H9 (cell line): ENCODE results near the gene LRMDA. TPM values are rescaled to one million over a fixed set of nuclear protein-coding genes. Genes with fewer than 3 reads are reported as not detected.

Experiments used
- DNase-seq: peaks from one replicate; pipeline ENCODE4 v3.0.0-alpha.2; 2017
- H2AFZ ChIP-seq: one replicate; pipeline ENCODE4 v1.6.1; 2013; ENCODE audit warnings: mild to moderate bottlenecking, low read length, control low read depth, moderate library complexity
- H2AK5ac ChIP-seq: 2 replicates; pipeline ENCODE4 v1.6.1; 2013; ENCODE audit warnings: low read length, control low read depth, mixed read lengths; ENCODE audit not compliant: insufficient read length
- H2BK120ac ChIP-seq: one replicate; pipeline ENCODE4 v1.6.1; 2013; ENCODE audit warnings: low read depth, mild to moderate bottlenecking, low read length, control low read depth, inconsistent platforms; ENCODE audit not compliant: poor library complexity, severe bottlenecking
- H2BK12ac ChIP-seq: 2 replicates; pipeline ENCODE4 v1.6.1; 2013; ENCODE audit warnings: low read length, control low read depth, mixed read lengths, low read depth; ENCODE audit not compliant: insufficient read length
- H2BK15ac ChIP-seq: 2 replicates; pipeline ENCODE4 v1.6.1; 2013; ENCODE audit warnings: low read depth, low read length, control low read depth
- H2BK20ac ChIP-seq: one replicate; pipeline ENCODE4 v1.6.1; 2013; ENCODE audit warnings: low read depth, mild to moderate bottlenecking, low read length, control low read depth, inconsistent platforms; ENCODE audit not compliant: poor library complexity, severe bottlenecking
- H2BK5ac ChIP-seq: 2 replicates; pipeline ENCODE4 v1.6.1; 2013; ENCODE audit warnings: low read length, control low read depth, mixed read lengths; ENCODE audit not compliant: insufficient read length
- H3K14ac ChIP-seq: 2 replicates; pipeline ENCODE4 v1.6.1; 2013; ENCODE audit warnings: low read length, control low read depth; ENCODE audit not compliant: insufficient read depth
- H3K18ac ChIP-seq: 2 replicates; pipeline ENCODE4 v1.6.1; 2013; ENCODE audit warnings: low read depth, mild to moderate bottlenecking, mixed read lengths, low read length, control low read depth; ENCODE audit not compliant: insufficient read length
- H3K23ac ChIP-seq: 2 replicates; pipeline ENCODE4 v1.6.1; 2013; ENCODE audit warnings: low read length, control low read depth, mixed read lengths, low read depth; ENCODE audit not compliant: insufficient read length
- H3K23me2 ChIP-seq: 2 replicates; pipeline ENCODE4 v1.6.1; 2013; ENCODE audit warnings: low read depth, mild to moderate bottlenecking, mixed read lengths, low read length, control low read depth; ENCODE audit not compliant: insufficient read length, poor library complexity, severe bottlenecking
- H3K27ac ChIP-seq: 2 replicates; pipeline ENCODE4 v1.5.1; 2013; ENCODE audit warnings: low read length, control low read depth, mixed read lengths, low read depth; ENCODE audit not compliant: insufficient read length
- H3K27me3 ChIP-seq: 2 replicates; pipeline ENCODE4 v1.6.1; 2013; ENCODE audit warnings: low read length, control low read depth, inconsistent platforms; ENCODE audit not compliant: insufficient read depth
- H3K4ac ChIP-seq: 2 replicates; pipeline ENCODE4 v1.6.1; 2013; ENCODE audit warnings: low read depth, mild to moderate bottlenecking, control low read depth, inconsistent platforms, low read length, moderate library complexity
- H3K4me1 ChIP-seq: 2 replicates; pipeline ENCODE4 v1.6.1; 2013; ENCODE audit warnings: low read length, control low read depth, inconsistent platforms; ENCODE audit not compliant: insufficient read depth
- H3K4me2 ChIP-seq: 2 replicates; pipeline ENCODE4 v1.6.1; 2013; ENCODE audit warnings: low read length, control low read depth, mixed read lengths; ENCODE audit not compliant: insufficient read length, insufficient read depth
- H3K56ac ChIP-seq: 2 replicates; pipeline ENCODE4 v1.6.1; 2013; ENCODE audit warnings: low read depth, mild to moderate bottlenecking, mixed read lengths, low read length, control low read depth; ENCODE audit not compliant: insufficient read length
- H3K79me1 ChIP-seq: 2 replicates; pipeline ENCODE4 v1.6.1; 2013; ENCODE audit warnings: low read depth, mild to moderate bottlenecking, moderate library complexity, low read length, control low read depth, inconsistent platforms; ENCODE audit not compliant: insufficient read depth, poor library complexity, severe bottlenecking
- H3K79me2 ChIP-seq: 2 replicates; pipeline ENCODE4 v1.6.1; 2013; ENCODE audit warnings: low read length, control low read depth, inconsistent platforms; ENCODE audit not compliant: insufficient read depth
- H3K9ac ChIP-seq: 2 replicates; pipeline ENCODE4 v1.6.1; 2013; ENCODE audit warnings: low read length, control low read depth, mixed read lengths; ENCODE audit not compliant: insufficient read length; ENCODE audit errors: extremely low read depth
- H3K9me3 ChIP-seq: one replicate; pipeline ENCODE4 v1.6.1; 2013; ENCODE audit warnings: low read depth, low read length, inconsistent platforms; ENCODE audit not compliant: control insufficient read depth
- H3T11ph ChIP-seq: one replicate; pipeline ENCODE4 v1.6.1; 2013; ENCODE audit warnings: mild to moderate bottlenecking, low read length, control low read depth, inconsistent platforms
- H4K20me1 ChIP-seq: one replicate; pipeline ENCODE4 v1.6.1; 2013; ENCODE audit not compliant: control insufficient read depth, insufficient read length, insufficient read depth
- H4K5ac ChIP-seq: 2 replicates; pipeline ENCODE4 v1.6.1; 2013; ENCODE audit warnings: low read depth, mild to moderate bottlenecking, mixed read lengths, low read length, control low read depth; ENCODE audit not compliant: insufficient read length
- H4K8ac ChIP-seq: replicated peaks from 2 replicates; pipeline ENCODE4 v1.6.1; 2013; ENCODE audit warnings: low read length, control low read depth, mixed read lengths, low read depth; ENCODE audit not compliant: insufficient read length
- H4K91ac ChIP-seq: 2 replicates; pipeline ENCODE4 v1.6.1; 2013; ENCODE audit warnings: low read depth, mild to moderate bottlenecking, moderate library complexity, mixed read lengths, low read length, control low read depth; ENCODE audit not compliant: insufficient read length
- H3K27ac Mint-ChIP-seq, 3 experiments: 2 replicates in 2 of 3; 3 replicates in 1 of 3; pipeline ENCODE4 v1.8.0; 2020 to 2021; ENCODE audit warnings: mixed read lengths in 3 of 3, mild to moderate bottlenecking in 1 of 3, moderate library complexity in 1 of 3
- H3K27me3 Mint-ChIP-seq: 2 replicates; pipeline ENCODE4 v1.8.0; 2021; ENCODE audit warnings: low read depth, mild to moderate bottlenecking, moderate library complexity, mixed read lengths
- H3K36me3 Mint-ChIP-seq, 3 experiments: 2 replicates in 2 of 3; 3 replicates in 1 of 3; pipeline ENCODE4 v1.8.0; 2020 to 2021; ENCODE audit warnings: low read depth in 3 of 3, mixed read lengths in 3 of 3; ENCODE audit not compliant: insufficient read depth in 1 of 3
- H3K4me1 Mint-ChIP-seq, 2 experiments: 2 replicates each; pipeline ENCODE4 v1.8.0; 2020; ENCODE audit warnings: mixed read lengths in 2 of 2
- H3K4me3 Mint-ChIP-seq, 2 experiments: 2 replicates in 1 of 2; 3 replicates in 1 of 2; pipeline ENCODE4 v1.8.0; 2020 to 2021; ENCODE audit warnings: mild to moderate bottlenecking in 2 of 2, mixed read lengths in 2 of 2, moderate library complexity in 1 of 2
- H3K9me3 Mint-ChIP-seq, 2 experiments: 2 replicates in 1 of 2; 3 replicates in 1 of 2; pipeline ENCODE4 v1.8.0; 2020; ENCODE audit warnings: mild to moderate bottlenecking in 2 of 2, mixed read lengths in 2 of 2, moderate library complexity in 1 of 2
- total RNA-seq: library from RNA; stranded (reverse); gene quantifications from 2 replicates; pipeline ENCODE4 v1.2.1, GENCODE V29; 2021
- TF ChIP-seq, protein P1 (sequence below): fragments of 200-600 bp; sonication (generic); conservative IDR thresholded peaks from 3 replicates; pipeline ENCODE4 v1.8.0; 2021; ENCODE audit warnings: antibody characterized with exemption, mild to moderate bottlenecking

The LRMDA gene
- total RNA-seq, 1 experiment from 2014 or later = 1.8 TPM

DNA sequence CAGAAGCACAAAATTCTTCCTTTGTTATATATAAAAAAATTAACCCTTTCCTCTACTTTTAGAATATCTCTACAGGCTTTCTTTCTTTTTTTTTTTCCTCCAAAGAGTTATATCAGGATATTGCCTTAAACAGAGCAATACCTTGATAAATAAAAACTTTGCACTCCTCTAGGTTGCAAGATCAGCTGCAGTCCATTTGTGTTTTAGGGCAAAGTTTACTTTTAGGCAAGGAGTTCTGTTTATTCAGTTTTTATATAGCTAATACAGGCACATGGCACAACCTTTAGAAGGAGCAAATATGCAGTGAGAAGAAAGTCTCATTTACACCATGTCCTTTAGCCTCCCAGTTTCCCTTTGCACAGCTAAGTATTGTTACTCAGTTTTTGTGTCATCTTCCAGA lies 10.3 kb downstream of the LRMDA start:
- Histone ChIP-seq H3K4ac (no peak overlapping the region), H2BK12ac (no peak overlapping the region), H3K56ac (no peak overlapping the region), H2BK120ac (no peak overlapping the region), H3K14ac (no peak overlapping the region), H2AFZ (no peak overlapping the region), H3T11ph (no peak overlapping the region), H4K8ac (no peak overlapping the region), H2BK20ac (no peak overlapping the region), H3K9ac (no peak overlapping the region), H3K4me2 (no peak overlapping the region), H3K23me2 (no peaks in the 10 kb centered on the region), H3K27me3 (peaks cover 5% of the 10 kb centered on the region; the same call in 1 of the 2 replicates), H2BK15ac (no peak overlapping the region), H4K20me1 (no peaks in the 10 kb centered on the region), H4K91ac (no peak overlapping the region), H3K79me2 (no peaks in the 10 kb centered on the region), H3K18ac (no peak overlapping the region), H3K9me3 (no peaks in the 10 kb centered on the region), H4K5ac (no peak overlapping the region), H3K4me1 (peaks cover 2% of the 10 kb centered on the region; the same call in 1 of the 2 replicates), H3K23ac (no peak overlapping the region), H3K27ac (no peak overlapping the region), H3K79me1 (no peaks in the 10 kb centered on the region), H2AK5ac (no peak overlapping the region), H2BK5ac (no peak overlapping the region)
- peaks cover 8 to 15% of the 10 kb centered on the region in 2 experiments for H3K4me1 Mint-ChIP-seq
- DNase-seq = no peak
- H3K9me3 Mint-ChIP-seq = peaks cover 21 to 25% of the 10 kb centered on the region in 2 experiments
- H3K27ac Mint-ChIP-seq = no peak overlapping the region
- TF ChIP-seq, protein P1, sequence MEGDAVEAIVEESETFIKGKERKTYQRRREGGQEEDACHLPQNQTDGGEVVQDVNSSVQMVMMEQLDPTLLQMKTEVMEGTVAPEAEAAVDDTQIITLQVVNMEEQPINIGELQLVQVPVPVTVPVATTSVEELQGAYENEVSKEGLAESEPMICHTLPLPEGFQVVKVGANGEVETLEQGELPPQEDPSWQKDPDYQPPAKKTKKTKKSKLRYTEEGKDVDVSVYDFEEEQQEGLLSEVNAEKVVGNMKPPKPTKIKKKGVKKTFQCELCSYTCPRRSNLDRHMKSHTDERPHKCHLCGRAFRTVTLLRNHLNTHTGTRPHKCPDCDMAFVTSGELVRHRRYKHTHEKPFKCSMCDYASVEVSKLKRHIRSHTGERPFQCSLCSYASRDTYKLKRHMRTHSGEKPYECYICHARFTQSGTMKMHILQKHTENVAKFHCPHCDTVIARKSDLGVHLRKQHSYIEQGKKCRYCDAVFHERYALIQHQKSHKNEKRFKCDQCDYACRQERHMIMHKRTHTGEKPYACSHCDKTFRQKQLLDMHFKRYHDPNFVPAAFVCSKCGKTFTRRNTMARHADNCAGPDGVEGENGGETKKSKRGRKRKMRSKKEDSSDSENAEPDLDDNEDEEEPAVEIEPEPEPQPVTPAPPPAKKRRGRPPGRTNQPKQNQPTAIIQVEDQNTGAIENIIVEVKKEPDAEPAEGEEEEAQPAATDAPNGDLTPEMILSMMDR = no peak
- H3K36me3 Mint-ChIP-seq = peaks cover 0 to 18% (median 0%) of the 10 kb centered on the region in 3 experiments; a peak in 2 of 7 replicates
- no peak overlapping the region for H3K4me3 Mint-ChIP-seq
- H3K27me3 Mint-ChIP-seq = peaks cover 64% of the 10 kb centered on the region
